GM18508 (cell line): Measurements from ENCODE around the gene DLST.
"Not testable (repeated sequence)": the region's sequence is repeated elsewhere in the genome, so short reads cannot be mapped to it uniquely, and the experiment has no call there.

Experiments used
- ATAC-seq: cut with Tn5 transposase; IDR thresholded peaks from one replicate; pipeline ENCODE4 v1.9.1; 2021; ENCODE audit warnings: moderate number of reproducible peaks; ENCODE audit not compliant: insufficient read depth, unreplicated experiment

DLST gene

GRCh38 chr14:74913986-74914573 lies 32.4 kb downstream of the DLST start:
- no peak for ATAC-seq

- no peak for ATAC-seq
These were observed 33.7 kb downstream of the DLST start for GRCh38 chr14:74915426-74915825.

- ATAC-seq, result no peak
These were observed 34.1 kb downstream of the DLST start for GRCh38 chr14:74915826-74916225.

- ATAC-seq, result no peak
These were observed 35.4 kb downstream of the DLST start for GRCh38 chr14:74917178-74917543.

GRCh38 chr14:74917646-74918081 lies 35.9 kb downstream of the DLST start:
- ATAC-seq, result no peak

- ATAC-seq, result no peak
These were observed 36.7 kb downstream of the DLST start for GRCh38 chr14:74918380-74918779.

GRCh38 chr14:74919421-74920165 lies 37.9 kb downstream of the DLST start:
- ATAC-seq, result no peak

- no peak for ATAC-seq
These were observed 38.6 kb downstream of the DLST start for GRCh38 chr14:74920281-74920680.

- no peak for ATAC-seq
These were observed 39.4 kb downstream of the DLST start for GRCh38 chr14:74921053-74921620.

GRCh38 chr14:74921987-74922751 lies 40.5 kb downstream of the DLST start:
- no peak for ATAC-seq

GRCh38 chr14:74922752-74923401 lies 41.2 kb downstream of the DLST start, which contains the start of gene RPS6KL1:
Gene RPS6KL1, minus strand, starts transcription at chr14:74923260. Its CDS starts 1,719 bp downstream, at chr14:74921541.
- ATAC-seq, result no peak

- ATAC-seq, result no peak
These were observed 42.3 kb downstream of the DLST start for GRCh38 chr14:74924061-74924460.

- no peak for ATAC-seq
These were observed 45.5 kb downstream of the DLST start for GRCh38 chr14:74927225-74927624.

- ATAC-seq, result no peak
These were observed 47.5 kb downstream of the DLST start for GRCh38 chr14:74929242-74929641.

- ATAC-seq, result not testable (repeated sequence)
These were observed 50.0 kb downstream of the DLST start for GRCh38 chr14:74931744-74932143.

- no peak for ATAC-seq
These were observed 50.7 kb downstream of the DLST start for GRCh38 chr14:74932401-74932901.

- not testable (repeated sequence) for ATAC-seq
These were observed 51.2 kb downstream of the DLST start for GRCh38 chr14:74932936-74933335.

GRCh38 chr14:74934041-74934440 lies 52.3 kb downstream of the DLST start:
- ATAC-seq, result no peak

GRCh38 chr14:74934476-74935359 lies 53.0 kb downstream of the DLST start:
- ATAC-seq, result no peak
